ENCODE measurements around the gene KAZALD1.

GRCh38 chr10:101053516-101053915, 8.3 kb upstream of the KAZALD1 start:
- TF ChIP-seq POLR2A (IDR thresholded peaks at IDR 0.05) (no peak), CTCF (IDR thresholded peaks at IDR 0.05) (no peak), EP300 (IDR thresholded peaks at IDR 0.05) (no peak)
